ENCODE data around the gene ATP6V0E2. TPM values are rescaled to one million over a fixed set of nuclear protein-coding genes. Genes with fewer than 3 reads are reported as not detected.

The ATP6V0E2 gene
- total RNA-seq, 1 donor from 2014 or later: 54.3 TPM

DNA sequence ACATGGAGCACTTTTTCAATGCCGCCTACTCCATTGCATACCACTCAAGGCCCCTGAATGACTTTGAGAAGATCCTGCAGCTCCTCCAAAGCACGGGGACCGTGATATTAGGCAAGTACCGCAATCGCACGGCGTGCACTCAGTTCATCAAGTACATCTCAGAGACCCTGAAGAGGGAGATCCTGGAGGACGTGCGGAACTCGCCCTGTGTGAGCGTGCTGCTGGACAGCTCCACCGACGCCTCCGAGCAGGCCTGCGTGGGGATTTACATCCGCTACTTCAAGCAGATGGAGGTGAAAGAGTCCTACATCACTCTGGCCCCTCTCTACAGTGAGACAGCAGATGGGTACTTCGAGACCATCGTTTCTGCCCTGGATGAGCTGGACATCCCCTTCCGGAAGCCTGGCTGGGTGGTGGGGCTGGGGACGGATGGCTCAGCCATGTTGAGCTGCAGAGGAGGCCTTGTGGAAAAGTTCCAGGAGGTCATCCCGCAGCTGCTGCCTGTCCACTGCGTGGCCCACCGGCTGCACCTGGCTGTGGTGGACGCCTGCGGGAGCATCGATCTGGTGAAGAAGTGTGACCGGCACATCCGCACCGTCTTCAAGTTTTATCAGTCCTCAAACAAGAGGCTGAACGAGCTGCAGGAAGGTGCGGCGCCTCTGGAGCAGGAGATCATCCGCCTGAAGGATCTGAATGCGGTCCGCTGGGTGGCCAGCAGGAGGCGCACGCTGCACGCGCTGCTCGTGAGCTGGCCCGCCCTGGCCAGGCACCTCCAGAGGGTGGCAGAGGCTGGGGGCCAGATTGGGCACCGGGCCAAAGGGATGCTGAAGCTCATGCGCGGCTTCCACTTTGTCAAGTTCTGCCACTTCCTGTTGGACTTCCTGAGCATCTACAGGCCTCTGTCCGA, 12.7 kb upstream of the ATP6V0E2 start:
- intact Hi-C loops (cut with micrococcal nuclease): no loop called here
- Mint-ChIP-seq H3K4me1 (ENCODE audit: low read depth) (peaks cover 32% of the 10 kb centered on the region), H3K9me3 (no peaks in the 10 kb centered on the region), H3K36me3 (ENCODE audit: low read depth) (peaks cover 48% of the 10 kb centered on the region), H3K27ac (no peak overlapping the region), H3K4me3 (ENCODE audit: low read depth) (no peak overlapping the region), H3K27me3 (ENCODE audit: low read depth) (no peaks in the 10 kb centered on the region)
- DNase-seq (ENCODE audit: low spot score): no peak

DNA sequence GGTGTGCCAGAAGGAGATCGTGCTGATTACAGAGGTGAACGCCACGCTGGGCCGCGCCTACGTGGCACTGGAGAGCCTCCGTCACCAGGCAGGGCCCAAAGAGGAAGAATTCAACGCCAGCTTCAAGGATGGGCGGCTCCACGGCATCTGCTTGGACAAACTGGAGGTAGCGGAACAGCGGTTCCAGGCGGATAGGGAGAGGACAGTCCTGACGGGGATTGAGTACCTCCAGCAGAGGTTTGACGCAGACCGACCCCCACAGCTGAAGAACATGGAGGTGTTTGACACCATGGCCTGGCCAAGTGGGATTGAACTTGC, 12.1 kb upstream of the ATP6V0E2 start:
- Mint-ChIP-seq H3K4me1 (ENCODE audit: low read depth) (peaks cover 30% of the 10 kb centered on the region), H3K9me3 (no peaks in the 10 kb centered on the region), H3K36me3 (ENCODE audit: low read depth) (peaks cover 44% of the 10 kb centered on the region), H3K27me3 (ENCODE audit: low read depth) (no peaks in the 10 kb centered on the region), H3K27ac (no peak overlapping the region), H3K4me3 (ENCODE audit: low read depth) (no peak overlapping the region)
- intact Hi-C loops (cut with micrococcal nuclease): no loop called here
- DNase-seq (ENCODE audit: low spot score): no peak

DNA sequence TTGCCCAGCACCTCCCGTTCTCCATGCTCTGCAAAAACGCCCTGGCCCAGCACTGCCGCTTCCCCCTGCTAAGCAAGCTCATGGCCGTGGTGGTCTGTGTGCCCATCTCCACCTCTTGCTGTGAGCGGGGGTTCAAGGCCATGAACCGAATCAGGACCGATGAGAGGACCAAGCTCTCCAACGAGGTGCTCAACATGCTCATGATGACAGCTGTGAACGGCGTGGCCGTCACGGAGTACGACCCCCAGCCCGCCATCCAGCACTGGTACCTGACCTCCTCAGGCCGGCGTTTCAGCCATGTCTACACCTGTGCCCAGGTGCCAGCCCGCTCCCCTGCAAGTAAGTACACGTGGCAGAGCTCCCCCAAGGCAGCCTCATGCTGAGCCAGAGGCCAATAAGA, 11.6 kb upstream of the ATP6V0E2 start:
- Mint-ChIP-seq H3K9me3 (no peaks in the 10 kb centered on the region), H3K27ac (no peak overlapping the region), H3K36me3 (ENCODE audit: low read depth) (peaks cover 44% of the 10 kb centered on the region), H3K4me3 (ENCODE audit: low read depth) (no peak overlapping the region), H3K27me3 (ENCODE audit: low read depth) (no peaks in the 10 kb centered on the region), H3K4me1 (ENCODE audit: low read depth) (peaks cover 30% of the 10 kb centered on the region)
- no peak for DNase-seq (ENCODE audit: low spot score)
- intact Hi-C loops (cut with micrococcal nuclease): no loop called here

DNA sequence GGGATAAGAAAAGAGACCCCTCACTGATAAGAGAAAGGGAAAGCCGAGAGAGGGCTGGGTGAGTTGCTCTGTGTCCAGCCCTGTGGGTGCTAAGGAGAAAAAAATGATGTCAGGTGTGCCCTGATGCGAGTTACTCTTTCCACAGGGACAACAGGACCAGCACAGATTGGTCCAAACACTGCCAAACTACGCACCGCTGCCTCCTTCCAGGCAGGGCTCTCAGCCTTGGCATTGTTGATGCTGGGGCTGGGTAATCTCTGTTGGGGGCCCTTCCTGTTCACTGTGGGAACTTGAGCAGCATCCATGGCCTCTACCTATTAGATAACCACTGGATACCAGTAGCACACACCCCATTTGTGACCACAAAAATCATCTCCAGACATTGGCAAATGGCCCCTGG, 10.3 kb upstream of the ATP6V0E2 start:
- no peak for DNase-seq (ENCODE audit: low spot score)
- H3K27ac Mint-ChIP-seq: no peak overlapping the region
- peaks cover 36% of the 10 kb centered on the region for H3K4me1 Mint-ChIP-seq (ENCODE audit: low read depth)
- H3K4me3 Mint-ChIP-seq (ENCODE audit: low read depth): no peak overlapping the region
- intact Hi-C loops (cut with micrococcal nuclease): no loop called here
- H3K9me3 Mint-ChIP-seq: no peaks in the 10 kb centered on the region
- no peaks in the 10 kb centered on the region for H3K27me3 Mint-ChIP-seq (ENCODE audit: low read depth)
- peaks cover 47% of the 10 kb centered on the region for H3K36me3 Mint-ChIP-seq (ENCODE audit: low read depth)

DNA sequence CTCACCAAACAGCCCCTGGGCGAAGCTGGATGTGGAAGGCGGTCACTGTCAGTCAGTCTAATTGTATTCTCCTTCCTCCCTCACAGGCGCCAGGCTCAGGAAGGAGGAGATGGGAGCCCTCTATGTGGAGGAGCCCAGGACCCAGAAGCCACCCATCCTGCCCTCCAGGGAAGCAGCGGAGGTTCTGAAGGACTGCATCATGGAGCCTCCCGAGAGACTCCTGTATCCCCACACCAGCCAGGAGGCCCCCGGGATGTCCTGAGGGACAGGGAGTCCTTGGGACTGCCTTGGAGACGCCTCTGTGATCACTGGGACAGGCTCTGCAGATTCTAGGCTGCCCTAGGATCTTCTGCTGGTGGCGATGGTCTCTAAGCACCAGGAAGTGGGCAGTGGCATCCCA, 9.7 kb upstream of the ATP6V0E2 start:
- Mint-ChIP-seq H3K27me3 (ENCODE audit: low read depth) (no peaks in the 10 kb centered on the region), H3K4me3 (ENCODE audit: low read depth) (no peak overlapping the region), H3K9me3 (no peaks in the 10 kb centered on the region), H3K36me3 (ENCODE audit: low read depth) (peaks cover 47% of the 10 kb centered on the region), H3K27ac (peak overlapping the region; percentile 57), H3K4me1 (ENCODE audit: low read depth) (peaks cover 42% of the 10 kb centered on the region)
- intact Hi-C loops (cut with micrococcal nuclease): no loop called here
- DNase-seq (ENCODE audit: low spot score): no peak

DNA sequence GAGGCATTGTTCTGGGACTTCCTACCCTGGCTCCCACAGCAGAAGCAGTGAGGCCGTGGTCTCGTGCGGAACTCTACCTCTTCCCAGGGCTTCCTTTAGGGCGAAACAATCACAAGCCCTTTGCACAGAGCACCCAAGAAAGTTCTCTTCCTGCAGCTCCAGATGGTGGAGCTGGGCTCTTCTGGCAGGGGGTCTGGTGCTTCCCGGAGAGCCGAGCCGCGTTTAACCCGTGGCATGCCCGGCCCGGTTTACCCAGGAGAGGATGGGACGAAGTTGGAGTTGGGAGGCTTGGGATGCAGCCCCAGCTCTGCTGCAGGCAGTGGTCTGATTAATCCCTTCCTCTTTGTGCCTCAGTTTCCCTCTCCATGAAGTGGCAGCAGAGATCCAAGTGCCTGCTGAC, 9.0 kb upstream of the ATP6V0E2 start:
- H3K27me3 Mint-ChIP-seq (ENCODE audit: low read depth): no peaks in the 10 kb centered on the region
- no peaks in the 10 kb centered on the region for H3K9me3 Mint-ChIP-seq
- H3K36me3 Mint-ChIP-seq (ENCODE audit: low read depth): peaks cover 47% of the 10 kb centered on the region
- no peak for DNase-seq (ENCODE audit: low spot score)
- no peak overlapping the region for H3K27ac Mint-ChIP-seq
- H3K4me1 Mint-ChIP-seq (ENCODE audit: low read depth): peaks cover 48% of the 10 kb centered on the region
- no peak overlapping the region for H3K4me3 Mint-ChIP-seq (ENCODE audit: low read depth)
- intact Hi-C loops (cut with micrococcal nuclease): no loop called here

DNA sequence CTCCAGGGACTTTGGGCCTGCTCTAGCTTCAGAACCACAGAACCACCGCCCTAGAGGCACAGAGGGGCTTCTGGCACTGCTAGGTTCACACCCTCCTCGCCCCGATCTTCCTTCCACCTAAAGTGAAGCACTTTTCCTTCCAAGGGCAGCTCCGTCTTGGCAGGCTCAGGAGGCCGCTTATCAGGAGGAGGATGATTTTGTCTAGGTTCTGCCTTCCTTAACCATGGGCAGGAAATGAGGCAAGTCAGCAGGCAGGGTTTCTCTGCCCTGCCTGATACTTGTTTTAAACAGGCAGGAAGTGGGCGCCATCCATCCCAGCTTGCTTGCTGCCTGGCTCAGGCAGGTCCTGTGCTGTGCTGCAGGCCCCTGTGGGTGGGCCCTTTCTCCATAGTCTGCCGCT, 8.3 kb upstream of the ATP6V0E2 start:
- peaks cover 54% of the 10 kb centered on the region for H3K4me1 Mint-ChIP-seq (ENCODE audit: low read depth)
- H3K27me3 Mint-ChIP-seq (ENCODE audit: low read depth): no peaks in the 10 kb centered on the region
- H3K4me3 Mint-ChIP-seq (ENCODE audit: low read depth): peak overlapping the region; percentile 17
- H3K27ac Mint-ChIP-seq: peak overlapping the region; percentile 90
- peak; percentile 55 for DNase-seq (ENCODE audit: low spot score)
- H3K9me3 Mint-ChIP-seq: no peaks in the 10 kb centered on the region
- intact Hi-C loops (cut with micrococcal nuclease): no loop called here
- H3K36me3 Mint-ChIP-seq (ENCODE audit: low read depth): peaks cover 41% of the 10 kb centered on the region

DNA sequence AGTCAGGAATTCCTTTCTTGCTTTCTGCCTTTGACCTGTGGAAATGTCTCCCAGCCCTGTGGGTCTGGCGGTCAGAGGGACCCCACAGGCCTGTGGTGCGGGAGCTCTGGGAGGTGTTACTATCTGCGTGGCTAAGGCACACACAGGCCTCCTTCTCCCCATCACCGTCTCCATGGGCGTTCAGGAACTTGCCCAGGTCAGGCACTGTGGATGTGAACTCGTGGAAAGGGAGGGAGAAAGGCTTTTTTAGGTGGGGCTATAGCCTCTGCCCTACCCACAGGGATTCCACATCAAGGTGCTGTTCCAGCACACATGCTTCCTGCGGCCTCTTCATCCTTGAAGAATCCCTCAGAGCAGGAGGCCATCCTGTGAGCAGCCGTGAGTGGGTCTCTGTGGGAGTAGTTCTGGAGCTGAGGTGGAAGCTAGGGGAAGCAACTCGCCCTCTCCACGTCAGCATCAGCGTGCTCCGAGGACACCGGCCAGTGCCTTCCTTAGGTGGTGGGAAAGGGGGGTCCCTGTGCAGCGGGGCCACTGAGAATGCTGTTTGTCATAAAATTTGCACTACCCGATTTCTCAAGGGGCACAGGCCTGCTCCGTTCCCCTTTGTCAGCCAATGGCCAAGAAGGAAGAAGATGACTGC, 7.5 kb upstream of the ATP6V0E2 start:
- DNase-seq (ENCODE audit: low spot score): no peak
- H3K4me1 Mint-ChIP-seq (ENCODE audit: low read depth): peaks cover 63% of the 10 kb centered on the region
- no peaks in the 10 kb centered on the region for H3K9me3 Mint-ChIP-seq
- H3K4me3 Mint-ChIP-seq (ENCODE audit: low read depth): no peak overlapping the region
- intact Hi-C loops (cut with micrococcal nuclease): no loop called here
- peak overlapping the region; percentile 90 for H3K27ac Mint-ChIP-seq
- H3K36me3 Mint-ChIP-seq (ENCODE audit: low read depth): peaks cover 36% of the 10 kb centered on the region
- no peaks in the 10 kb centered on the region for H3K27me3 Mint-ChIP-seq (ENCODE audit: low read depth)

DNA sequence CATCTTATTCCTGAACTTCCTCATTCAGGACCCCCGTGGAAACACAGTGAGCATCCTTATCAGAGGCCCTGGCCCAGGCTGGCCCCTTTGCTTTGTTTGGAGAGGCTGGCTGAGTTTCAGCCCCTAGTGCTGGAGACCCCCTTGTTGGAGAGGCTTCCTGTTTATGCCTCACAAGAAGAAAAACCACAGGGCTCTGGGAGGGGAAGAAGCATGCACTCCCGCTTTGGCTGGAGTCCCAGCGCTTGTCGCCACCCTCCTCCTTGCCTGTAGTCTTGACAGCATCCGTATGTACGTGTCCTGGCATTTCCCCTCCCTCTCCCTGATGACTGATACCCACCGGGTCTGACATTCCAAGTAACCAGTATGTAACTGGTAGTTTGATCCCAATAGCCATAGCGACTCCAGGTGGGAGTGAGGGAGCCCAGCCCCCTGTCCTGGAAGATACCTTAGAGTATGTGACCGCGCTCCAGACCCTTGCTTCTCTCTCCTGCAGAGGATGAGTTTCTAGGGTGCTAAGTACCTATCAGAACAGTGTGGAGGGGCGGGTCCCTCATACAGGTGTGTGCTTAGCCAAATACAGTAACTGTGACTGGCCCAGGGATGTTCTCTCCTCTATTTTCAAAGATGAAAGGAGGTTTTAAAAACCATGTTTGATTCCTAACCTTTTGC, 6.9 kb upstream of the ATP6V0E2 start:
- Mint-ChIP-seq H3K9me3 (no peaks in the 10 kb centered on the region), H3K27ac (peak overlapping the region; percentile 28), H3K4me1 (ENCODE audit: low read depth) (peaks cover 68% of the 10 kb centered on the region), H3K27me3 (ENCODE audit: low read depth) (no peaks in the 10 kb centered on the region), H3K4me3 (ENCODE audit: low read depth) (no peak overlapping the region), H3K36me3 (ENCODE audit: low read depth) (peaks cover 30% of the 10 kb centered on the region)
- DNase-seq (ENCODE audit: low spot score): no peak
- intact Hi-C loops (cut with micrococcal nuclease): no loop called here

DNA sequence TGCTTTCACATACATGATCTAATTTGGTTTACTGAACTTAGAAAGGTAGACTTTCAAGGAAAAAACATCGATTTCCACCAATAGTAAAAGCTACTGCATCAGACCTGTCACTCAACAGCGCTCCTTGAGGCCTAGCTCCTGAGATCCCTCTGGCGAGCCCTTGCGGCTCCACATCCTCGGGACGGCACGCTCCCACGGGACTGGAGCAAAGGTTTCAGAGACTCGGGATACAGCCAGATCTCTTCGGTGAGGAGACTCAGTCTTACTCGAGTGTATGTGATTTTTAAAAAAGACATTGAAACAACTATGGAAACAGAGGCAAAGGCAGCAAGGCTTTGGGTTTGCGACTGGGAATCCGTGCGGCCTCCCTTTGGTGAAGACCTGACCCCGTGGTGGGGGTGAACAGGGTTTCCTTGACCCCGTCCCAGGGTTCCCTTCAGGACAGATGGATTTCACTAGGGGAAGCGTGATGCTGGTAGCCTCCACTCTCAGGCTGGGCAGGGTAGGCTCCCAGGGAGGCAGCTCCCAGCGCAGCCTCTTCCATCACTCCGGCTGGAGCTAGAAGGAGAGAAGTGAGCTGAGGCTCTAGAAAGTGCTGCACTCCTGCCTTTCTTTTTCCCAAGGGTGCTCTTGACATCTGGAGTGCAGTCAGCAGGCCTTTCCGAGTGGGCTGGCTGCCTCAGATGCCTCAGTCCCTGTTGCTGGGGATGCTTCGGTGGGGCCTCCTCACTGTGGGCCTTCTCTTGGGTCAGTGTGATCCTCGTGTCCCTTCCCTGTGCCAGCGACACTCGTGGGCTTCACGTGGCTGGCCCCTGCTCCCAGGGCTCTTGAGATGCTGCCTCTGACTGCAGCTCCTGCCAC, 5.8 kb upstream of the ATP6V0E2 start:
- intact Hi-C loops (cut with micrococcal nuclease): no loop called here
- H3K27ac Mint-ChIP-seq: no peak overlapping the region
- H3K4me3 Mint-ChIP-seq (ENCODE audit: low read depth): no peak overlapping the region
- H3K4me1 Mint-ChIP-seq (ENCODE audit: low read depth): peaks cover 72% of the 10 kb centered on the region
- H3K27me3 Mint-ChIP-seq (ENCODE audit: low read depth): no peaks in the 10 kb centered on the region
- DNase-seq (ENCODE audit: low spot score): no peak
- H3K36me3 Mint-ChIP-seq (ENCODE audit: low read depth): peaks cover 24% of the 10 kb centered on the region
- no peaks in the 10 kb centered on the region for H3K9me3 Mint-ChIP-seq

DNA sequence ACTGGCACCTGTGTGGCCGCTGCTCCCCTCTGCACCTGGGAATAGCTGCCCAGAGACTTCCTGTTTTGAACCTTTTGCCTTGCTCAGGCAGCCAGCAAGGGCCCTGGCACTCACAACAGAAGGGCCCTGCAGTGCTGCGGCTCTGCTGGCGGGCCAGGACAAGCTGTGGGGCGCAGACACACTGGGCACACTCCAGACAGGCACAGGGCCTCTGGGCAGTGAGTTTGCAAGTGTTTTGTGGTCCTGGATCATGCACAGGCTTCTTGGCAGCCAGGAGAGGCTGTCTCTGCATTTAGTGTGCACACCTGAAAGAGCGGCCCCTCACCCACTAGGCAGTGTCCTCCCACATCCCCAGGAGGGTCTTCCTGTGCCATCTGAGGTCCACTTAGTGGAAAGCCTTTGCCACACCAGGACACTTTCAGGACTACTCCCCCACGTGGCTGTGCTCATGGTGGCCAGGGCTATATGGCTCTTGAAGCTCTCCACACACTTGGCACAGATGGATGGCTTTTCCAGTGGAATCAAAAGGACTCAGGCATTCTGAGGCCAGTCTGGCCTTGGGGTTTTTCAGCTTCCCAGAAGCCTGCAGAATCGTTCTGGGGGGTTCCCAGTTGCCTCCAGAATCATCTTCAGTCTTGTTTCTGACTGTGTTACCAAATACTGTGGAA, 5.0 kb upstream of the ATP6V0E2 start:
- Mint-ChIP-seq H3K36me3 (ENCODE audit: low read depth) (peaks cover 22% of the 10 kb centered on the region), H3K27ac (no peak overlapping the region), H3K4me1 (ENCODE audit: low read depth) (peaks cover 72% of the 10 kb centered on the region), H3K9me3 (no peaks in the 10 kb centered on the region), H3K27me3 (ENCODE audit: low read depth) (no peaks in the 10 kb centered on the region), H3K4me3 (ENCODE audit: low read depth) (no peak overlapping the region)
- DNase-seq (ENCODE audit: low spot score): no peak
- intact Hi-C loops (cut with micrococcal nuclease): no loop called here

DNA sequence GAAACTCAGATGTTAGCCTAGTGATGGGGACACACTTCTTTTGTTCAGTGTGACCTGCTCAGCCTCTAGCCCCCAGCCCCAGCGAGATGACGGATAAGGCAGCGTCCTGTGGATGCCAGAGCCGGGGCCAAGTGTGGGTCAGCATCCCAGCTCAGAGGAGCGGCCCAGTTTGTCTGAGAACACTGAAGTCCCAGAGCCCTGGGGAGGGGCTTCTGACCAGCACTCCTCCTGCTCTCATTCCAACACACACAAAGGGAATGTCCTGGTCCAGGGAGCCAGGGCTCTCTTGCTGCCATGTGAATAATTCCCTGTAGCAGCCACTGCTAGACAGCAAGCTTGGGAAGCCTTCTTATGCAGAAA, 4.5 kb upstream of the ATP6V0E2 start:
- no peak for DNase-seq (ENCODE audit: low spot score)
- intact Hi-C loops (cut with micrococcal nuclease): no loop called here

More for the DNA sequence above, 4.5 kb upstream of the ATP6V0E2 start:
- H3K4me1 Mint-ChIP-seq (ENCODE audit: low read depth): peaks cover 71% of the 10 kb centered on the region
- H3K36me3 Mint-ChIP-seq (ENCODE audit: low read depth): peaks cover 22% of the 10 kb centered on the region
- H3K27me3 Mint-ChIP-seq (ENCODE audit: low read depth): no peaks in the 10 kb centered on the region
- no peak overlapping the region for H3K4me3 Mint-ChIP-seq (ENCODE audit: low read depth)
- peak overlapping the region; percentile 88 for H3K27ac Mint-ChIP-seq
- no peaks in the 10 kb centered on the region for H3K9me3 Mint-ChIP-seq

All from activated T-helper 2 cell treated with anti-CD3 and anti-CD28 coated beads, Interferon-gamma antibody, Interleukin-2, Interleukin-4, amounts not matched to agents 10 μg/mL and 5 μg/mL and 100 μg/mL, durations not matched to agents 14 hours and 24 hours and 36 hours (primary cell).